HG03159 (cell line): ENCODE measurements around the gene LRCH4.

Experiments used
- ATAC-seq: cut with Tn5 transposase; IDR thresholded peaks from one replicate; pipeline ENCODE4 v1.9.1; 2021; ENCODE audit warnings: mild to moderate bottlenecking, moderate library complexity; ENCODE audit not compliant: unreplicated experiment

Gene LRCH4

DNA sequence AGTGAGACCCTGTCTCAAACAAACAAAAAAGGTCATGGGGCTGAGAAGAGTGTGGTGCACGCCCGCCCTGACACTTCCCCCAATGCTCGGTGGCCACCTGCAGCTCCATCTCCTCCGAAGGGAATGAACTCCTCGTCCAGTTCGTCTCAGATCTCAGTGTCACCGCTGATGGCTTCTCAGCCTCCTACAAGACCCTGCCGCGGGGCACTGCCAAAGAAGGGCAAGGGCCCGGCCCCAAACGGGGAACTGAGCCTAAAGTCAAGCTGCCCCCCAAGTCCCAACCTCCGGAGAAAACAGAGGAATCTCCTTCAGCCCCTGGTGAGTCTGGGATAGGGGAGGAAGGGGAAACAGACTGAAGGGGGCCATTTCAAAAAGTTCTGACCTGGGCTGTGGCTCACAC, 20.4 kb upstream of the LRCH4 start:
- no peak for ATAC-seq

GRCh38 chr7:100604976-100605911, 19.3 kb upstream of the LRCH4 start:
- ATAC-seq, result no peak

GRCh38 chr7:100604028-100604975, 18.4 kb upstream of the LRCH4 start:
- no peak for ATAC-seq

DNA sequence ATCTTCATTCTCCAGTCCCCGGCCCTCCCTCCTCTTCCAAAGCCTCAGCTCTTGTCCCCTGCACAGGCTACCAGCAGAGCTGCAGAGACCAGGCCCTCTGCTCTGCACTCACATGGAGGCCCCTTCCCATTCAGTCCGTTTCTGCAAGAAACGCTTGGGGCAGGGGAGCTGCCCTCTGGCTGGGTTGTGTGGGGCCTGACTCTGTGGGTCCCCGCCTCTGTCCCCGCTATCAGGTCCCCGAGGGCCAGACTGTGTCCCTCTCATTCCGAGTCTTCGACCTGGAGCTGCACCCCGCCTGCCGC, 17.7 kb upstream of the LRCH4 start:
- no peak for ATAC-seq

- ATAC-seq, result no peak
Observed at GRCh38 chr7:100602889-100603725, 17.2 kb upstream of the LRCH4 start.

DNA sequence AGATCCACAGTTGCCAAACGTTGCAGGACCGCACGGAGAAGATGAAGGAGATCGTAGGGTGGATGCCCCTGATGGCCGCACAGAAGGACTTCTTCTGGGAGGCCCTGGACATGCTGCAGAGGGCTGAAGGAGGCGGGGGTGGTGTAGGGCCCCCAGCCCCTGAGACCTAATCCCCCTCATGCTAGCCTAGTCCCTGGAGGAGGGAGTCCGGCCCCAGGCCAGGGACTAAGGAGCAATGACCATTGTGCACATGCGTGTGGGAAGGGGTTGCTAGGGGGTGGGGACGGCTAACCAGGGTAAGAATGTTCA, 14.8 kb upstream of the LRCH4 start:
- no peak for ATAC-seq

- ATAC-seq, result no peak
Observed at GRCh38 chr7:100599911-100600729, 14.2 kb upstream of the LRCH4 start.

GRCh38 chr7:100598425-100598824, 12.5 kb upstream of the LRCH4 start:
- no peak for ATAC-seq

DNA sequence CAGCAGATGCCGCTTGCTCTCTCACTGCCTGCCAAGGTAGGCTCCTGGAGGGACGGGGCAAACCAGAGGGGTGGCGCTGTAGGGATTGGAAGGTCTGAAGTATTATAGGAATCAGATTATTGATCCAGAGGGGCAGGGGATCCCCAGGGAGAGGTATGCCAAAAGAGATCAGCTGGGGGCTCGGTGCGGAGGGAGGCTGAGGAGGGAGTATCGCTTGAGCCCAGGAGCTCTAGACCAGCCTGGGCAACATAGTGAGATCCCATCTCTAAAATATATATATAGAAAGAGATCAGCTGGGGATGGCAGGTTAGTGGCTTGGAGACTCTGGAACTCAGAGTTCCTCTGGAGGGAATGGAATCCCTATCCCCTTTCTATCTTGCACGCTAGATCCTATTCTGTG, 9.3 kb upstream of the LRCH4 start:
- ATAC-seq, result no peak

GRCh38 chr7:100591596-100591995, 5.7 kb upstream of the LRCH4 start:
- no peak for ATAC-seq

DNA sequence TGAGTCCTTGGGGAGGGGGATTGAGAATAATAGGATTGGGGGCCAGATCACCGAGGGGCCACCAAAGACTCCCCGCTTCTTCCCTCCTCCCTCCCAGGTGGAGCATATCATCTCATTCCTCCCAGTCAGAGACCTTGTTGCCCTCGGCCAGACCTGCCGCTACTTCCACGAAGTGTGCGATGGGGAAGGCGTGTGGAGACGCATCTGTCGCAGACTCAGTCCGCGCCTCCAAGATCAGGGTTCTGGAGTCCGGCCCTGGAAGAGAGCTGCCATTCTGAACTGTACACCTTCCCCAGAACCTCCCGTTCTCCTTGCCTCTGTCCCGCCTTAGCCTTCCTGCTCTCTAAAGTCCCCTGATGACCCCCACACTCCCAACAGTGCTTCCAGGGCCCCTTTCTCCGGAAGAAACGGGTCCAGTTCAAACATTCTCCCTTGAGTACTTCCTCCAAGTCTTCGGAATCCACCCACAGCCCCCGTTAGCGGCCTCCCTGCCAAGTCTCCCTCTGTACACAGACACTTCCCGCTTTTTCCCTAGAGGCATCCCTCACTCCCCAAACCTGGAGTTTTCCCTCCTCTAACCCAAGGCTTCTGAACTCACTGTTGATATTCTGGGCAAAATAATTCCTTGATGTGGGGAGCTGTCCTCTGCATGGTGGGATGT, 4.3 kb upstream of the LRCH4 start:
- no peak for ATAC-seq

DNA sequence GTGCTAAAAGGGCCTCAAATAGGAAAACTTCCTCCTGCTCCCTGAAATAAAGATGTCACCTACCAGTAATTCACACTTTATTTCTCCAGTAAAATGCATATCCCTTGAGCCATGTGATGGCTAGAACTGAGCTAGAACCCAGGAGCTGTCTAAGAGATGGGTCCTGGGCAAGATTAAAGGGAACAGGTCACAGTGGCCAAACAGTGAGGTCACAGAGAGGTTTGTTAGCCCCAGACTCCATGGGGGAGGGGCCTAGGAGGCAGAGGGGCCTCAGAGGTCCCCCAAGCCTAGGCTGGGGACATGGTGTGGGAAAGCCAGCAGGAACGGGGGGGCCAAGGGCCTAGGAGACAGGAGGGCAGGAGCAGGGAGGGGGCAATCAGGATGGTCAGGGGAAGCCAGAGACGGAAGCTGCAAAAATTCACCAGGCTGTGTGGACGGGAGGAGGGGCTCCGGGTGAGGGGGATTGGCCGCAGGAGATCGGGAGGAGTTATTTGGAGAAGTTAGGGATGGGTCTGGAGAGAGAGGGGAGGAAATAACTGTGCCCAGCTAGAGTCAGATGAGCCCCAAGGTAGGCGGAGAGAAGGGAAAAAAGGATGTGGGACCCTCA, 3.5 kb upstream of the LRCH4 start:
- ATAC-seq, result no peak

DNA sequence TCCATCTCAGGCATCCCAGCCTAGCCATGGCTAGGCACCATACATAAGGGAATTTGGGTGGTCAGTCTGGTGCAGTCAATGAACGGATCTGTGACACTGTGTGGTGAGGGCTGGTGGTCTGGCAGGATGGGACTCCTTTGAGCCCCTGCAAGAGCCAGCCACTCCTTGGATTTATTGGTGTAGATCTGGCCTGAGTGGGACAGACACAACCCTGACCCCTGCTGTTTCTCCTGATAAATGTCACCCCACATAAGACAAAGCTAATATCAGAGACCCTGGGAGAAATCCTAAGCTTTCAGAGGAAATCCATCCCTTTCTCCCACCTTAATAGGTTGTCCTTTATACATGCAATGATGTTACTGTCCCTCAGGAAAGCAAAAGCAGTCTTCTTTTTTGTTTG, 2.5 kb upstream of the LRCH4 start:
- no peak for ATAC-seq

DNA sequence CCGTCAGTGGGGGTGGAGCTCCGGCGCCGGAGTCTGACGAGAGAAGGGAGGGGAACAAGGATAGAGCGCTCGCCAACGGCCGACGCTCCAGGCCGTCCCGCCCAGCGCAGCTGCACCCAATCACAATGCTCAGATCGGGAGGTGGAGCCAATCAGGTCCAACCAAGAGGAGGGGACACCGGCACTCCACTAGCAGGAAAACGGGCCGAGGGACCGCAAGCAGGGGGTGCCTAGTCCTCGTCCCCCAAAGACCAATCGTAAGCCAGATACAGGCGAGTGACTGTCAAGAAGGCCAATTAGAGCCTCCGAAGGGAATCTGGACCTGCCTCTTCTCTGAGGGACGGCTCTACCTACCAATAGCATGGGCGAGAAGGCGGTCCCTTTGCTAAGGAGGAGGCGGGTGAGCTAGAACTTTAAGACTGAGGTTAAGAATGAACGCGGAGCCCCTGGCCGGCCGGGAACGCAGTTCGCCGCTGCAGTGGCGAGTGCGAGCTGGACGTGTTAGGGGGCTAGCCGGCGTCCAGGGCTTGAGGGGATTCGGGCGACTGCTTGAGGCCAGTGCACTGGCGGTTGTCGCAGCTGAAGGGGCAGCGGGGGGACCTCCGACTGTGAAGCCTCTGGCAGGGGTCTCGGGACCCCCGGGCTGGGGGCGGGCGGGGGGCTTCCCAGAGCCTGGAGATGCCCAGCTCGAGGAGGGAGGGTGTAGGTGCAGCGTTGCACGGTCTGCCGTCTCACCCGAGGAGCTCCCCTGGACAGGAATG, 517 bp upstream of the LRCH4 start, which contains the start of gene FBXO24:
FBXO24 (plus strand) TSS at position 63 of the 760 bp plus-strand sequence; CDS start at position 361, 298 bp downstream.
- peak; percentile 83 for ATAC-seq

DNA sequence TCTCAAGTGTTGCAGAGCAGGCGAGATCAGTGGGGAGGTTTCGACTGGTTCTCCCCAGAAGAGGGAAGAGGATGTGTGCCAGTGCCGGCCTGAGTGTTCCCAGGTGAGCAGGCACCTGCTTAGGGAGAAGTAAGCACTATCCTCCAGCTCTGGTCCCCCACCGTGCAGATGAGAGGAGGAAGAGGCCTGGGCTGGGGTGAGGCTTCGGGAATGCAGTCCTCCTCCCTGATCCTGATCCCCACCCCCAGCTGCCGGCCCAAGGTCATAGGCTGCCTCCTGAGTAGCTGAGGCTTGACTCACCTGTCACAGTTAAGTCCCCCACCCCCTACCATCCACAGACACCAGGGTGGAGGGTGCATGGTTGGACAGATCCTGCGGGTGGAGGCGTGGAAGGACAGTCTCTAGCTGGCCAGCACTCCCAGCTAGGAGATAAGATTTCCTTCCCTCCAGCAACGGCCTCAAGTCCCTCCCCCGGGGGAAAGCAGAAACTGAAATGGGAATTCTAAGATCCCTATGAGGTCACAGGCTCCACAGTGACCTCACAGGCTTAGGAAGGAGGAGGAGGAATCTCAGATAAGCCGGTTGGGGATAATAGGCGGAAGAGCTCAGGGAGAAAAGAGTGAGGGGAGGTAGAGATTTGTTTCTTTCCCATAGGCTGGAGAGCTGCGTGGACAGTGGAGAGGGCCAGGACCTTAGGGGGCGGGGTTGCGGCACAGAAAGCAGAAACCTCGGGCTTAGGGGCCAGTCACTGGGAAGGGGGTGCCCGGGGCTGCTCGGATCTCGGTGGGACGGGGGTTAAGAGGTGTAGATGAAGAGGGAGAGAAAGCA, 1.0 kb downstream of the LRCH4 start:
- no peak for ATAC-seq

- no peak for ATAC-seq
Observed at GRCh38 chr7:100584054-100584682, 1.8 kb downstream of the LRCH4 start.
